Activated CD8-positive, alpha-beta memory T cell treated with anti-CD3 and anti-CD28 coated beads, Interleukin-2, amount 50 U/mL, for 1 hour (primary cell): Measurements from ENCODE around the gene TLCD4.
"Not testable (repeated sequence)": the region's sequence is repeated elsewhere in the genome, so short reads cannot be mapped to it uniquely, and the experiment has no call there.

Experiments
- DNase-seq: peaks from one replicate; pipeline ENCODE4 v3.0.0-alpha.2; 2020; ENCODE audit errors: extremely low read depth

Gene TLCD4

DNA sequence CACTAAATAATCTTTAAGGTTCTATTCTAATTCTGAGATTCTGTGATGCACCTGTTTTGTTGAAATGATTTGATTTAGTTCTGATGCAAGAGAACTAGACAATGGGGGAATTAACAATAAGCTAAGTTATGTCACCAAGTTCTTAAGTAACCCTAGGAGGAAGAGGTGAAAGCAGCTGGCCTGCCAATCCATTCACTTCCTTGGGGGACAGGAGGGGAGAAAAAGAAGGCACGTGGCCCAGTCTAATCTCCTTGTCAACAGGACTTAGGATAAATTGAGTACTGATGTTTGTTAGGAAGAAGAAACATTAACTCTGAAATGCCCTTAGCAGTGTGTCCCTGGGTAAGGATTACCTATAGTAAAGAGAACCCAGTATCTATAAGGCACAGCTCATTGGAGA is 36.9 kb downstream of the TLCD4 start:
- DNase-seq: no peak

DNA sequence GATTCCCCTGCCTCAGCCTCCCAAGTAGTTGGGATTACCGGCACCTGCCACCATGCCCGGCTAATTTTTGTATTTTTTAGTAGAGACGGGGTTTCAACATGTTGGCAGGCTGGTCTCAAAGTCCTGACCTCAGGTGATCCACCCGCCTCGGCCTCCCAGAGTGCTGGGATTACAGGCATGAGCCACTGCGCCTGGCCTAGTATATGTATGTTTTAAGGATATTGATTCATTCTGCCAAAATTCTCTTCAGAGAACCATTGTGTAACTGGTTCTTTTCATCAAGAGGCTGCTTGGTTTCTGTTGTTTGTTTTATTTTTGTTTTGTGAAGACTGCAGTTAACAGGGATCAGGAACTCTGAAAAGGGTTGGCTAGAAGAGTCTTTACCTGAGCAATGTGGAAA is 48.4 kb downstream of the TLCD4 start:
- not testable (repeated sequence) for DNase-seq
